GM18499 (cell line): ENCODE measurements around the gene NHLH1.

Source experiments
- ATAC-seq: cut with Tn5 transposase; IDR thresholded peaks from one replicate; pipeline ENCODE4 v1.9.1; 2021; ENCODE audit warnings: moderate number of reproducible peaks; ENCODE audit not compliant: insufficient read depth, unreplicated experiment

NHLH1 gene

GRCh38 chr1:160407839-160408801, 41.2 kb downstream of the NHLH1 start:
- ATAC-seq, result no peak

DNA sequence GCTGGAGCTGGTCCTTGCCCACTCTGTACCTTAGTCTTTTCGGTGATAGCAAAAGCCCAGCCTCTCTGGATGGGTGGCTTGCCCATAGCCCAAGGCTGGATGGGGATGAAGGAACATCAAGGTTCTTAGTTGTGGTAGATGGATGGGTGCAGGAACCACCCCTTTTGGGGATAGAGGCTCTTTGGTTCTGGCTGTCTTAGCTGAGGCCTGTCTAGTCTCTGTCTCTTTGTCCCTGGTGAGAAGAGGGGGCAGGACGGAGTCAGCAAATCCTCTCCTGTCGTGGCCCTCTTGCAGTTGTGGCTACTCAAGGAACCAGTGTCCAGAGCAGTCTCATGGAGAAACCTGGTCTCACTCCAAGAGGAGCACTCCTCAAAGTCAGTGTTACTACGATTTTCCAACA, 42.0 kb downstream of the NHLH1 start:
- ATAC-seq, result no peak

GRCh38 chr1:160409486-160409885, 42.6 kb downstream of the NHLH1 start:
- no peak for ATAC-seq

DNA sequence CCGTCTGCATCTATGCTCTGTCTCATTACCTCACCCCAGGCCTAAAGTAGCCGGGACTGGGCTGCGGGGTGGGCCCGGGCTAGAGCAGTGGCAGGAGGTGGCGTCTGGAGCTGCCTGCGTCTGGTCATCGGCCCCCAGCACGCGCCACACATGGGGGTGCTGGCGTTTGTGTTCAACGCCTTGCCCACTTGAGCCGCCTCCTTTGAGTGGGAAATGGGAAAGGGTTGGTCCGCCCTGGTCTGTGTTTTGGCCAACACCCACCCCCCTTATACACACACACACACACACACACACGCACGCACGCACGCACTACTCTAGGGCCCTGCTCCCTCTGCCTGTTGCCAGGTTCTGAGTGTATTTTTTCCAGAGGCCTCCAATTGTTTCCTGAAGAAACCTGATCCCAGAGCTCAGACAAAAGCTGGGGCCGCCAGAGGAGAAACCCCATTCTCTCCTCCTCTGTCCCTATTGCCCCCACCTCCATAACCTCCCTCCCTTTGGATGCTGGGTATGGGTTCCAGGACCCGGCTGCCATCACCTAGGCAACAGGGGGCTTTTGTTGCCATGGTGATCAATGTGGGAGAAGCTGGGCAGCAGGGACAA, 43.6 kb downstream of the NHLH1 start:
- ATAC-seq, result no peak

GRCh38 chr1:160411271-160412027, 44.6 kb downstream of the NHLH1 start:
- no peak for ATAC-seq

DNA sequence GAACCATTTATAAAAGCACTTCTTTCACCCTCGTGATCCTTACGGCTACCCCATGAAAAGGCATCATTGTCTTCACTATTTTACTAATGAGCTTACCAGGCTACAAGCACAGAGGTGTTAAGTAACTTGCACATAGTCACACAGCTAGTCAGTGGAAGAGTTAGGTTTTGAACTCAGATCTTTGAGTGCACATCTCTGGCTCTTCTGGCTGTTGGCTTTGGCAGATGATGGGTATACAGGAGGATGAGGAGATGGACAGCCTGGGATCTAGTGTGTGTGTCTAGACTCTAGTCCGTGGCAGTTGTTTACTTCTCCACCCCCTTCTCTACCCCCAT, 45.1 kb downstream of the NHLH1 start:
- no peak for ATAC-seq

DNA sequence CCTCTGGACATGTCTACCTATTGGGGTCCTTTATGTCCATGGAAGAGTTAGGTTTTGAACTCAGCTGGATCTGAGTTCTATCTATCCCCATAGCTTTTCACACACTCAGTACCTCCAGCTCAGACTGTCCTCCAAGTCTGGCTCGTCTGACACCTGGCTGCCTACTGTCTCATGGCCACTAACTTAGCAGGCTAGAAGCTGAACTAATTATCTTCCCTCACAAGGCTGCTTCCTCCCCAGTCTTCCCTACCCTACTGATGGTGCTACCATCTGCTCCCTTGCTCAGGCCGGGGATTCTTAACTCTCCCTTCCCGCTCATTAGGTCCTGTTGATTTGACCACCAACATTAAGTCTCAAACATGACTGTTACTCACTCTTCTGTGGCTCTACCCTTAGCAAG, 46.8 kb downstream of the NHLH1 start:
- no peak for ATAC-seq

- ATAC-seq, result no peak
These were observed 48.0 kb downstream of the NHLH1 start for GRCh38 chr1:160414881-160415280.

DNA sequence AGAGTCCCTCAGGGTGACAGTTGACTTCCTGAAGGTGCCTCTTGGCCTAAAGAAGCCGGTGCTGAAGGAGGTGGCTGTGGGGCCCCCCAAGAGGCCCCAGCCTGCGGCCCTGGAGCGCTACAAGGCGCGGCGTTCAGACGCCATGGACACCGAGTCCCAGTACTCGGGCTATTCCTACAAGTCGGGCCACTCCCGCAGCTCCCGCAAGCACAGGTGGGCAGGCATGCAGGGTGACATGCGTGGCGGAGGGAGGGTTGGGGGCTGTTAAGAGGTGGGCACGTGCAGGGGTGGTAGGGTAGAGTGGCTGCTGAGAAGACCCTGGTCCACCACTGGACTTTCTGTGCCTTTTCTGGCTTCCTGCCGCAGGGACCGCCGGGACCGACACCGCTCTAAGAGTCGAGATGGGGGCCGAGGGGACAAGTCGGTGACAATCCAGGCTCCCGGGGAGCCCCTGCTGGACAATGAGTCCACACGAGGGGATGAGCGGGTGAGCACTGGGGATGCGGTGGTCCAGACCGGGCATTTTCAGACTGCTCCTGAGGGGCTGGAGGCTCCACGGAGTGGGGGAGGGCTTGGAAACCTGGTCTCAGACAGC, 48.9 kb downstream of the NHLH1 start:
- no peak for ATAC-seq

GRCh38 chr1:160416369-160416768, 49.5 kb downstream of the NHLH1 start:
- ATAC-seq, result no peak

- no peak for ATAC-seq
These were observed 51.6 kb downstream of the NHLH1 start for GRCh38 chr1:160418483-160418882.

- ATAC-seq, result no peak
These were observed 52.4 kb downstream of the NHLH1 start for GRCh38 chr1:160419150-160419837.

GRCh38 chr1:160419838-160420169, 52.9 kb downstream of the NHLH1 start:
- ATAC-seq, result no peak

DNA sequence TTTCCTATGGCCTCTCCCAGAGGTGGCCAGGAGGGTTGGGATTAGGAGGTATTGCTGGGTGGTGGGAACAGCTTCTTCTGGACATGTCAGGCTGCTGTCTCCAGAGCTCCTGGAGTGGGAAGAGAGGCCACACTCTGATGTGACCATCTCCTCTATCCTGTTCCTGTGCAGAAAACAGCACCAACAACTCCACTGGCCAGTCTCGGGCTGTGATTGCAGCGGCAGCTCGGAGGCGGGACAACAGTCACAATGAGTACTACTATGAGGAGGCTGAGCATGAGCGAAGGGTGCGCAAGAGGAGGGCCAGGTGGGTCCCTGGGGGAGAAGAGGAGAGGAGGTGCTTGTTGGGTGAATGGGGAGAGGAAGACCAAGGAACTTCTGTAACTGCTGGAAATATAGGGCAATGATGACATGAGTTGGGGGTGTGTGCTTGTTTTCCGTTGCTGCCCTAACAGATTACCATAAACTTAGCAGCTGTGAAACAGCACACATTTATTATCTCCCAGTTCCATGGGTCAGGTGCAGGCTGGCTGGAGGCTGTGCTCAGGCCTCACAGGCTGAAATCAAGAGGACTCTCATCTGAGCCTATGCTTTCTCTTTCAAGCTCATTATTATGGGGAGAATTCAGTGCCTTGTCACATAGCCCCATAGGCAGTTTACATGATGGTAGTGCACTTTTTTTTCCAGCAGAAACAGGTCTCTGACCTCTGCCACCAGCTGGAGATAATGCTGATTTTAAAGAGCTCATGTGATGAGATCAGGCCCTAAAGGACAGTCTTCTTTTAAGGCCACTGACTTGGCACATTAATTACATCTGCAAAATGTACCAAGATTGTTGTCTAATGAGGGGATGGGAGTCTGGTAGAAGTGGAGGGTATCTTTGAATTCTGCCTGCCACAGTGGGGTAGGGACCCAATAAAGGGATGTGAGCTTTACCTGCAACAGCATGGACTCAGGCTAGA, 54.3 kb downstream of the NHLH1 start:
- no peak for ATAC-seq

DNA sequence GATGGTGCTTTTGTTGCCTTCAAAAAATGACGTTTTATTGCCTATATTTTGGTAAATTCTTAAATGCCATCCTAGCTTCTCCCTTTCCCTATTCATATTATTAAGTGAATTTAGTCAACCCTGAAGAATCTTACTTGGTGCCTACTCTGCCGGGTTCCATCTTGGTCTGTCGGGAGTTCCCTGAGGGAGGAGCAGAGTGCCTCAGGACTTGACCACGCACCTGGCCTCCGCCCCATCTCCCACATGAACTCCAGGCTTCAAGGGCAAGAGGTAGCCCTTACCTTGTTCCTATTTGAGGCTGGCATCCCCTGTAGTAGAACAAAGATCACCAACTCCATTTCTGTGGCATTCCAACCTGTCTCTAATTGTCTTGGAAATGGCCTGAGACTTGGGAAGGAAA, 55.0 kb downstream of the NHLH1 start:
- ATAC-seq, result no peak
